Smooth muscle cell (in vitro differentiated cells): ENCODE data around the gene TRIM43B. TPM values are rescaled to one million over a fixed set of nuclear protein-coding genes. Genes with fewer than 3 reads are reported as not detected.
"Not testable (repeated sequence)": the region's sequence is repeated elsewhere in the genome, so short reads cannot be mapped to it uniquely, and the experiment has no call there.

Experiments
- DNase-seq: peaks from one replicate; lab custom pipeline; 2025; ENCODE audit not compliant: unreplicated experiment; lab: John Stamatoyannopoulos, UW
- H2AFZ ChIP-seq: fragments of 200-600 bp; sonication (generic); 2 replicates; pipeline ENCODE4 v1.6.0; 2016; ENCODE audit warnings: antibody characterized with exemption, low read depth, mild to moderate bottlenecking
- H3F3A ChIP-seq: fragments of 200-600 bp; sonication (generic); 2 replicates; pipeline ENCODE4 v1.6.0; 2017; ENCODE audit warnings: antibody characterized with exemption, low read depth
- H3K27ac ChIP-seq: fragments of 200-600 bp; sonication (generic); 2 replicates; pipeline ENCODE4 v1.5.1; 2016; ENCODE audit warnings: low read depth, mild to moderate bottlenecking
- H3K27me3 ChIP-seq: fragments of 200-600 bp; sonication (generic); 2 replicates; pipeline ENCODE4 v1.6.1; 2016; ENCODE audit warnings: low read depth, mild to moderate bottlenecking
- H3K36me3 ChIP-seq: fragments of 200-600 bp; sonication (generic); 2 replicates; pipeline ENCODE4 v1.5.1; 2016; ENCODE audit warnings: low read depth
- H3K4me1 ChIP-seq: fragments of 200-600 bp; sonication (generic); 2 replicates; pipeline ENCODE4 v1.5.1; 2016; ENCODE audit warnings: low read depth
- H3K4me2 ChIP-seq: fragments of 200-600 bp; sonication (generic); 2 replicates; pipeline ENCODE4 v1.6.0; 2016; ENCODE audit warnings: mild to moderate bottlenecking
- H3K4me3 ChIP-seq: fragments of 200-600 bp; sonication (generic); 2 replicates; pipeline ENCODE4 v1.5.1; 2016; ENCODE audit warnings: mild to moderate bottlenecking
- H3K79me2 ChIP-seq: fragments of 200-600 bp; sonication (generic); 2 replicates; pipeline ENCODE4 v1.6.0; 2016; ENCODE audit warnings: low read depth, mild to moderate bottlenecking
- H3K9ac ChIP-seq: fragments of 200-600 bp; sonication (generic); 2 replicates; pipeline ENCODE4 v1.6.0; 2016; ENCODE audit warnings: low read depth
- H3K9me3 ChIP-seq: fragments of 200-600 bp; sonication (generic); replicated peaks from 2 replicates; pipeline ENCODE4 v1.5.1; 2016; ENCODE audit warnings: low read depth
- H4K20me1 ChIP-seq: fragments of 200-600 bp; sonication (generic); 2 replicates; pipeline ENCODE4 v1.6.0; 2016; ENCODE audit warnings: low read depth
- WGBS: methylation state at CpG from one replicate; pipeline ENCODE4 v1.1.7; 2016; ENCODE audit warnings: low lambda C conversion rate; 5-methylcytosine and 5-hydroxymethylcytosine counted together
- polyA plus RNA-seq: library from polyadenylated mRNA; unstranded; fragments of >200 nt; fragmentation: Nextera tagmentation; extraction: Ambion mirVana; gene quantifications from 2 replicates; pipeline ENCODE4 v1.2.1, GENCODE V29; 2016
- small RNA-seq: library from RNA; depleted of rRNA; stranded (forward); fragments of <200 nt; gene quantifications from one replicate; pipeline ENCODE3, GENCODE V24; 2014
- total RNA-seq: library from RNA; depleted of rRNA; stranded (reverse); fragments of >200 nt; gene quantifications from 2 replicates; pipeline ENCODE4 v1.2.3, GENCODE V29; 2014

Gene TRIM43B
- total and polyA plus RNA-seq, 2 experiments from 2014 or later, result not detected

DNA sequence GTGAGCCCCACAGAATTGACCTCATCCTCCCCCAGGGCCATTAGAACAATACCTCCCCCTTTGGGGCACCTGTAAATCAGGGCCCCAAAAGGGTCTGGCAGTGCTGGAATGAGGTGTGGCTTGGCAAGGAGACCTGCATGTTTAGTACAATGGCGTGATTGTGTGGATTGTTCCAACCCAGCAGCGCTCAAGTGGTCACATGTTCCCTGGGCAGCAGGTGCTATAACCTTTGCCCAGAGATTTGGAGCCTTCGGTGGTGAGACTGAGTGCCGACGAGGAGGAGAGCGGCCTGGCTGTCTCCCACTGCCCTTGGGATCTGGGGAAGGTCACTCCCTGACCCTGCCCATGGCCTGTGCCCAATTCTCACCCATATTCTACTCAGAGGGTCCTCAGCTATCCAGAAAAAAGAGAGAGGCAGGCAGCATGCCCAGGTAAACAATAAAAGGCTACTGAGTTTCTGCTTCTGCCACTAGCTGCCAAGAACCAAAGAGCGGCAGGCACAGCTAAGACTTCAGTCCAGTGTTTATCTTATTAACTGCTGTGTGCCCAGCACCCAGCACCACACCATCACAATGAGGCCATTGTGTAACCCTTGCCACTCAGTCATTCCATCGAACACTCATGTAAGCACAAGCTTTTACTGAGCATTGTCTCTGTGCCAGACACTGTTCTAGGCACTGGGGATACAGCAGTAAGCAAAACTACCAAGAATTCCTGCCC, 54.6 kb downstream of the TRIM43B start:
- H3K79me2 ChIP-seq, H3K9me3 ChIP-seq, H3K9ac ChIP-seq, H3K27me3 ChIP-seq, H3K36me3 ChIP-seq, H2AFZ ChIP-seq, H3F3A ChIP-seq, H3K4me2 ChIP-seq, DNase-seq, H3K27ac ChIP-seq, H4K20me1 ChIP-seq, H3K4me1 ChIP-seq, H3K4me3 ChIP-seq: not testable (repeated sequence)
- no CpG with 5 or more reads among the region's 8 CpGs for WGBS

DNA sequence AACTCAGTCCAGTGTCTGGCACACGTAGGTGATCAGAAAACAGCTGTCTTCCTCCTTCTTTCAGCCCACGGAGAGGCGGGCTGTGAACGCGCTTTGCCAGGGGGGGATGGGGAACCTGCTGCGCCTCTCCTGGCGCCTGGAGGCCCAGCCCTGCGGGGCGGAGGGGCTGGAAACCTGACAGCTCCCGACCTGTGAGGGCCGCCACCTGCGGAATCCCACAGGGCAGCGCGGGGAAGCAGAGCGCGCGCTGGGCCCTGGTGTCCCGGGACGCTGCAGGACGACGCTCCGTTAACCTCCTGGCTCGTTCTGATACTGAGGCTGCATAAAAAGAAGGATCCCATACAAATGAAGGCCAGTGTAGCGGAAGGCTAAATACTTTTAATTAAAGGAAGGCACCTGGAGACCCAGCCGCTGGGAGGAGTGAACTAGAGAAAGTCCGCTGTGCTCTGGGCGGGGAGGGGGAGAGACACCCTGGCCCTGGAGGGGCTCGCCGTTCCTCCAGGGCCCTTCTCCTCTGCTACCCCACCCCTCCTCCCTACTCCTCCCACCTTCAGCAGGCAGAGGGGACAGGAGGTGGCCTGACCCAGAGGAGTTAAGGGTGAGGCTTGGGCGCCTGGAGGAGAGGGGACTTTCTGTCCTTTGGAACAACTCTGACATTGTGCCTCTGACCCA, 57.2 kb downstream of the TRIM43B start:
- H3K36me3 ChIP-seq, H3K4me1 ChIP-seq, H3K79me2 ChIP-seq, H3K4me2 ChIP-seq, H3K9me3 ChIP-seq, H3K9ac ChIP-seq, DNase-seq, H4K20me1 ChIP-seq, H3F3A ChIP-seq, H2AFZ ChIP-seq, H3K27me3 ChIP-seq, H3K27ac ChIP-seq, H3K4me3 ChIP-seq: not testable (repeated sequence)
- 73% methylated on average over 13 of the region's 30 CpGs for WGBS

Small RNA genes within 50 kb of the gene (small RNA-seq; reads per million reads assigned to genes)
- gene AC009237.11, result not detected
- not detected for gene AC133104.2

Other genes starting within 250 kb of the TRIM43B start
- 2.8 and 4.2 TPM in 2 replicates for gene PROM2, start 210.3 kb downstream of the TRIM43B start, total RNA-seq
- 0.70 and 2.6 TPM in 2 replicates for gene PROM2, start 210.3 kb downstream of the TRIM43B start, polyA plus RNA-seq
- gene KCNIP3, start 187.4 kb downstream of the TRIM43B start, total RNA-seq, result 1.1 and 2.0 TPM in 2 replicates
- 7.6 TPM in 2 replicates for gene KCNIP3, start 187.4 kb downstream of the TRIM43B start, polyA plus RNA-seq
- 28.0 and 32.2 TPM in 2 replicates for gene FAHD2A, start 82.0 kb downstream of the TRIM43B start, total RNA-seq
- 40.3 and 44.6 TPM in 2 replicates for gene FAHD2A, start 82.0 kb downstream of the TRIM43B start, polyA plus RNA-seq
- gene TRIM43, start 107.2 kb upstream of the TRIM43B start, total RNA-seq, result not detected in 2 replicates
- not detected in 2 replicates for gene TRIM43, start 107.2 kb upstream of the TRIM43B start, polyA plus RNA-seq